ENCODE data around the gene SDHC. TPM values are rescaled to one million over a fixed set of nuclear protein-coding genes. Genes with fewer than 3 reads are reported as not detected.

The SDHC gene
- polyA plus RNA-seq, 1 of the 3 experiments (the other 2 are of a cell fraction): 195 TPM

DNA sequence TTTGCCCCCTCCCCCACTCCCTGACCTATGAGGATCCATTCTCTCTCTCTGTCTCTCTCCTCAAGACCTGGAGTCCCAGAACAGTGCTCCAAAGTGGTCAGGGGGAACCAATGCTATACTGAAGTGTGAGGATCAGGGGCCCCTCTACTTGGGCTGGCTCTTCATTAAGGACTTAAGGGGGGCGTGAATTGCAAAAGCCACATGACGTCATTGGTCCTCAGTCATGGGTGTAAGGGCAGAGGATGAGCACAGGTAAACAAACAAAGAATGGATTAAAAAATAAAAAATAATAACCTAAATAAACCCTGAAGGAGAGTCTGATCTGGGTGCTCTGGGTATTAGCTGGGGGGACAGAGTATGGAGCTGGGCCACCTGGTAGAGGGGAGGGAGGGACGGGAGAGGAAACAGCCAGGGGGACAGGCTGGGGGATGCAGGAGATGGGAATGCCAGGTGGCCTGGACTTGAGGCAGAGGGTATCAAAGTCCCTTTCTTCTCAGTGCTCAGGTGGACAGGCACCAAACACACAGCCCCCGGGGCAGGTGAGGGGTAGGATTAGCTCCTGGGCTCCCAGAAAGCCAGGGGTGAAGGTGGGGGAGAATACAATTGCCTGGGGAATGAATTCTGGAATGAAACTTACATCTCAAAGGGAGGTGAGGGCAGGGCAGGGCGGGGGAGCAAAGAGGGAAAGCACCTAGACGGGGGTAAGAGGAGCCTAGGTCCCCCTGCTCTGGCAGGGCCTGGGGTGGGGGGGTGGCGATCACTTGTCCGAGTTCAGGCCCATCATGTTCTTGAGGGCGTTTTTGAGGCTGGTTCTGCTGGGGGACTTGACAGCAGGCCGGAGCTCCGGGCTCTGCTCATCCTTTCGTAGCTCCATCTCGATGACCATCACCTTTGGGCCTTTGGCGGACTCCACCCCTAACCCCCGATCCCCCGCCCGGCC lies 9.0 kb upstream of the SDHC start:
- Histone ChIP-seq H3K4me2 (peak overlapping the region; percentile 91), H3K79me2 (ENCODE audit: insufficient read depth) (no peaks in the 10 kb centered on the region), H3K9ac (peak overlapping the region; percentile 62), H3K27ac (ENCODE audit: low read depth in 2 of 2, low read length in 1 of 2) (no peak overlapping the region), H4K20me1 (ENCODE audit: insufficient read depth) (no peaks in the 10 kb centered on the region), H3K9me2 (no peaks in the 10 kb centered on the region), H3K4me1 (ENCODE audit: control insufficient read depth in 1 of 2, insufficient read depth in 2 of 2, low read depth in 1 of 2, low read length in 1 of 2) (peaks cover 0 to 11% of the 10 kb centered on the region in 2 experiments; a peak in 2 of 4 replicates), H3K36me3 (replicated peaks in 1 of 2; ENCODE audit: control insufficient read depth in 1 of 2, insufficient read depth in 2 of 2, low read length in 1 of 2) (peaks cover 0 to 3% of the 10 kb centered on the region in 2 experiments), H3K4me3 (ENCODE audit: low read depth in 2 of 2, low read length in 1 of 2) (peak overlapping the region; percentile 71 to 79), H2AFZ (ENCODE audit: low read depth) (peak overlapping the region; percentile 93), H3K9me3 (no peaks in the 10 kb centered on the region), H3F3A (replicated peaks; ENCODE audit: insufficient read depth) (peaks cover 8% of the 10 kb centered on the region), H3K27me3 (ENCODE audit: insufficient read depth) (no peaks in the 10 kb centered on the region)
- DNase-seq: peak; percentile 39
- ChIA-PET CTCF (interaction anchor here (0.9 to 2.7 kb wide), 14 partner anchors 9 to 113 kb away, joined by 3 to 16 read pairs (median 4); partner anchors contain the start of genes APOA2, SDHC and TOMM40L), POLR2A (interaction anchor here (1.3 to 1.6 kb wide), 4 partner anchors 9 to 107 kb away, joined by 4 to 16 read pairs (median 4); partner anchors contain the start of gene SDHC)
- WGBS (ENCODE audit: low lambda C conversion rate): 35% methylated on average over 14 of the region's 17 CpGs
- no peak for TF ChIP-seq FOXJ3 (CRISPR knock-in tag; IDR thresholded peaks at IDR 0.05)

- ChIA-PET POLR2A (interaction anchor here (0.7 to 1.6 kb wide), 5 partner anchors 8 to 109 kb away, joined by 3 to 16 read pairs (median 4); partner anchors contain the start of gene SDHC), CTCF (interaction anchor here (0.9 to 2.7 kb wide), 15 partner anchors 9 to 114 kb away, joined by 3 to 16 read pairs (median 4); partner anchors contain the start of genes APOA2, SDHC and TOMM40L)
- 0 out of 4 replicates have a peak overlapping the region, but pooled peaks of 1 of the 2 experiments have one; percentile 8 for H3K27ac ChIP-seq (ENCODE audit: low read depth in 2 of 2, low read length in 1 of 2)
- H3K4me1 ChIP-seq (ENCODE audit: control insufficient read depth in 1 of 2, insufficient read depth in 2 of 2, low read depth in 1 of 2, low read length in 1 of 2): peaks cover 0 to 11% of the 10 kb centered on the region in 2 experiments; a peak in 2 of 4 replicates
- H3K79me2 ChIP-seq (ENCODE audit: insufficient read depth): no peaks in the 10 kb centered on the region
- H4K20me1 ChIP-seq (ENCODE audit: insufficient read depth): no peaks in the 10 kb centered on the region
- no peaks in the 10 kb centered on the region for H3K27me3 ChIP-seq (ENCODE audit: insufficient read depth)
- H3F3A ChIP-seq (replicated peaks; ENCODE audit: insufficient read depth): peaks cover 8% of the 10 kb centered on the region
- no peaks in the 10 kb centered on the region for H3K9me3 ChIP-seq
- H3K4me2 ChIP-seq: peak overlapping the region; percentile 91
- H3K4me3 ChIP-seq (ENCODE audit: low read depth in 2 of 2, low read length in 1 of 2): peak overlapping the region; percentile 71 to 79
- H3K36me3 ChIP-seq (replicated peaks in 1 of 2; ENCODE audit: control insufficient read depth in 1 of 2, insufficient read depth in 2 of 2, low read length in 1 of 2): no peaks in the 10 kb centered on the region
- peak; percentile 91 for DNase-seq
- WGBS (ENCODE audit: low lambda C conversion rate): 33% methylated on average over 30 of the region's 31 CpGs
- H3K9me2 ChIP-seq: no peaks in the 10 kb centered on the region
- peak overlapping the region; percentile 93 for H2AFZ ChIP-seq (ENCODE audit: low read depth)
- TF ChIP-seq RAD21 (IDR thresholded peaks at IDR 0.05; ENCODE audit: low read length) (peak; percentile 32), GABPA (IDR thresholded peaks at IDR 0.05; ENCODE audit: low read depth) (peak; percentile 55), CHD2 (IDR thresholded peaks at IDR 0.05; ENCODE audit: low read length, partially characterized antibody) (peak; percentile 58), EZH2phosphoT487 (IDR thresholded peaks at IDR 0.05; ENCODE audit: borderline replicate concordance, low read depth) (no peak), TAF1 (IDR thresholded peaks at IDR 0.05; ENCODE audit: borderline replicate concordance, low read depth, low read length) (0 out of 2 replicates have a peak, but pooled peaks have one; percentile 20), MXI1 (IDR thresholded peaks at IDR 0.05; ENCODE audit: low read depth, low read length) (peak; percentile 57; the same call in 1 of the 2 replicates), POLR2AphosphoS5 (IDR thresholded peaks at IDR 0.05; ENCODE audit: low read depth, low read length) (peak; percentile 68), RXRA (IDR thresholded peaks at IDR 0.05; ENCODE audit: borderline replicate concordance, low read depth) (no peak), NRF1 (IDR thresholded peaks at IDR 0.05; ENCODE audit: low read depth, low read length) (no peak), SMC3 (IDR thresholded peaks at IDR 0.05; ENCODE audit: low read depth, low read length) (peak; percentile 27; the same call in 1 of the 2 replicates)
- TF ChIP-seq, protein P1, sequence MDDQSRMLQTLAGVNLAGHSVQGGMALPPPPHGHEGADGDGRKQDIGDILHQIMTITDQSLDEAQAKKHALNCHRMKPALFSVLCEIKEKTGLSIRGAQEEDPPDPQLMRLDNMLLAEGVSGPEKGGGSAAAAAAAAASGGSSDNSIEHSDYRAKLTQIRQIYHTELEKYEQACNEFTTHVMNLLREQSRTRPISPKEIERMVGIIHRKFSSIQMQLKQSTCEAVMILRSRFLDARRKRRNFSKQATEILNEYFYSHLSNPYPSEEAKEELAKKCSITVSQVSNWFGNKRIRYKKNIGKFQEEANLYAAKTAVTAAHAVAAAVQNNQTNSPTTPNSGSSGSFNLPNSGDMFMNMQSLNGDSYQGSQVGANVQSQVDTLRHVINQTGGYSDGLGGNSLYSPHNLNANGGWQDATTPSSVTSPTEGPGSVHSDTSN (IDR thresholded peaks at IDR 0.05): no peak
- TF ChIP-seq, protein P2, sequence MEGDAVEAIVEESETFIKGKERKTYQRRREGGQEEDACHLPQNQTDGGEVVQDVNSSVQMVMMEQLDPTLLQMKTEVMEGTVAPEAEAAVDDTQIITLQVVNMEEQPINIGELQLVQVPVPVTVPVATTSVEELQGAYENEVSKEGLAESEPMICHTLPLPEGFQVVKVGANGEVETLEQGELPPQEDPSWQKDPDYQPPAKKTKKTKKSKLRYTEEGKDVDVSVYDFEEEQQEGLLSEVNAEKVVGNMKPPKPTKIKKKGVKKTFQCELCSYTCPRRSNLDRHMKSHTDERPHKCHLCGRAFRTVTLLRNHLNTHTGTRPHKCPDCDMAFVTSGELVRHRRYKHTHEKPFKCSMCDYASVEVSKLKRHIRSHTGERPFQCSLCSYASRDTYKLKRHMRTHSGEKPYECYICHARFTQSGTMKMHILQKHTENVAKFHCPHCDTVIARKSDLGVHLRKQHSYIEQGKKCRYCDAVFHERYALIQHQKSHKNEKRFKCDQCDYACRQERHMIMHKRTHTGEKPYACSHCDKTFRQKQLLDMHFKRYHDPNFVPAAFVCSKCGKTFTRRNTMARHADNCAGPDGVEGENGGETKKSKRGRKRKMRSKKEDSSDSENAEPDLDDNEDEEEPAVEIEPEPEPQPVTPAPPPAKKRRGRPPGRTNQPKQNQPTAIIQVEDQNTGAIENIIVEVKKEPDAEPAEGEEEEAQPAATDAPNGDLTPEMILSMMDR (IDR thresholded peaks at IDR 0.05): peak; percentile 29
- TF ChIP-seq, protein P3, sequence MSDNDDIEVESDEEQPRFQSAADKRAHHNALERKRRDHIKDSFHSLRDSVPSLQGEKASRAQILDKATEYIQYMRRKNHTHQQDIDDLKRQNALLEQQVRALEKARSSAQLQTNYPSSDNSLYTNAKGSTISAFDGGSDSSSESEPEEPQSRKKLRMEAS (IDR thresholded peaks at IDR 0.05; ENCODE audit: low read depth): peak; percentile 46; the same call in 1 of the 2 replicates
- peak overlapping the region; percentile 62 for H3K9ac ChIP-seq
Measured at GRCh38 chr1:161305867-161306519, 8.2 kb upstream of the SDHC start.

All from SK-N-SH (cell line).